Aorta (tissue), 5 donors: ENCODE measurements around the gene TP73. TPM values are rescaled to one million over a fixed set of nuclear protein-coding genes. Genes with fewer than 3 reads are reported as not detected.

Experiments
- ATAC-seq: fragments of 200-7000 bp; cut with Tn5 transposase; one replicate; pipeline ENCODE4 v1.9.1; 2022; ENCODE audit warnings: moderate library complexity; ENCODE audit not compliant: low FRiP score
- DNase-seq, 2 donors: peaks; one replicate each; pipeline ENCODE4 v3.0.0-alpha.2; 2020
- H3K27ac ChIP-seq, 2 donors: one replicate each; pipeline ENCODE4 v1.5.1; 2013; ENCODE audit warnings: low read length in 2 of 2, mild to moderate bottlenecking in 2 of 2, moderate library complexity in 2 of 2, control low read depth in 1 of 2, inconsistent platforms in 1 of 2, low read depth in 1 of 2
- H3K27me3 ChIP-seq, 2 donors: one replicate each; pipeline ENCODE4 v1.6.1; 2013; ENCODE audit warnings: control low read depth in 1 of 2, low read length in 1 of 2, mild to moderate bottlenecking in 1 of 2, moderate library complexity in 1 of 2; ENCODE audit not compliant: insufficient read depth in 2 of 2, control insufficient read depth in 1 of 2
- H3K36me3 ChIP-seq, 2 donors: one replicate each; pipeline ENCODE4 v1.6.1; 2013; ENCODE audit warnings: control low read depth in 1 of 2, low read length in 1 of 2, mild to moderate bottlenecking in 1 of 2; ENCODE audit not compliant: insufficient read depth in 2 of 2, control insufficient read depth in 1 of 2
- H3K4me1 ChIP-seq, 2 donors: one replicate each; pipeline ENCODE4 v1.6.1; 2013; ENCODE audit warnings: low read length in 2 of 2, control low read depth in 1 of 2, mild to moderate bottlenecking in 1 of 2, moderate library complexity in 1 of 2; ENCODE audit not compliant: insufficient read depth in 2 of 2, control insufficient read depth in 1 of 2
- H3K4me3 ChIP-seq, 2 donors: one replicate each; pipeline ENCODE4 v1.5.1; 2013; ENCODE audit warnings: low read length in 2 of 2, control low read depth in 1 of 2, mild to moderate bottlenecking in 1 of 2
- H3K9me3 ChIP-seq: one replicate; pipeline ENCODE4 v1.6.1; 2013; ENCODE audit warnings: mild to moderate bottlenecking, low read length; ENCODE audit not compliant: control insufficient read depth
- WGBS, 2 donors: extraction: QIAGEN DNeasy Blood & Tissue Kit; methylation state at CpG; one replicate each; pipeline ENCODE4 v1.1.7; 2013; 5-methylcytosine and 5-hydroxymethylcytosine counted together
- intact Hi-C, 2 donors: fragments of 100-400 bp; cut with DNase I; formaldehyde crosslinking; loops; one replicate each; pipeline versions ENCODE4 v1.14.2 to v1.15.0; 2022
- polyA plus RNA-seq, 2 donors: library from polyadenylated mRNA; stranded (reverse); fragments of 200-250 nt; gene quantifications; one replicate each; pipeline ENCODE4 v1.2.3, GENCODE V29; 2013
- total RNA-seq, 2 donors: library from RNA; stranded (reverse); fragmentation: NEBNext Ultra II Directional; extraction: Animal tissue kit (Norgen Biotek cat#: 25700); gene quantifications; one replicate each; pipeline ENCODE4 v1.2.1, GENCODE V29; 2021
- donor health status: healthy with polysubstance abuse.
- donor health status: Bipolar disorder and iron deficiency.
- donor health status: DM: no; HTN: no; CAD: no.
- donor health status: DM: no; HTN: no; CAD: no.
- donor health status: DM: yes; HTN: yes; CAD: no.

Gene TP73
- total and polyA plus RNA-seq, 4 donors = 0.18 to 0.38 TPM; not detected in 2

DNA sequence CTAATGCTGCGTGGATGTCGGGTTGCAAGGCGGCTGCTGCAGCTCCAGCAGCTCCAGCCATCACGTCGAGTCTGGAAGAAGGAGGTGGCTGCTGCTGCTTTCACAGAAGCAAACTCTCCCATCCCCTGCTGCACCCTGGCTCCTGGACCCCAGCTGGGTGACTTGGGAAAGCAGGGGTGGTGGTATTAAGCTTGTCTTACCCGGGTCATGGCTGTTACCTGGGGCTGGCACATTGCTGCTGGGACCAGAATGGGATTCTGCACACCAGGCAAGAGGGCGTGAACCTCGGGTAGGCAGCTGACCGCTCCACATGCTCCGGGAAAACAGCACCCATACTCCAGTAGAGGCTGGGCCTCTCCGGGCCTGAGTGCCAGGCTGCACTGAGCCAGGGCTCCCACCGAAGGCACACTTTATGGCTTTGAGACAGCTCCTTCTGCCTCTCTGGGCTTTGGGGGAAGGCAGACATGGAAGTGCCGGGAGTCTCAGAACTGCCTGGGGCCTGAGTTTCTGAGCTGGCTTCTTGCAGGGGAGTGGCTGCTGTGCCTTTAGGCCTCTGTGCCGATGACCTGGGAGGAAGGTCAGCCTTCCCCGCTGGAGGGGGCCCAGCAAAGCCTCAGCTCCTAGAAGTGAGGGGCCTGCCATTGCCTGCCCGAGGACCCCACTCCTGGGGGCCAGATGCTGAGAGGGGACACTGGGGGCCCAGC lies 121.4 kb downstream of the TP73 start:
- 54 to 59% methylated on average over 16 of the region's 16 CpGs for WGBS, 2 donors

DNA sequence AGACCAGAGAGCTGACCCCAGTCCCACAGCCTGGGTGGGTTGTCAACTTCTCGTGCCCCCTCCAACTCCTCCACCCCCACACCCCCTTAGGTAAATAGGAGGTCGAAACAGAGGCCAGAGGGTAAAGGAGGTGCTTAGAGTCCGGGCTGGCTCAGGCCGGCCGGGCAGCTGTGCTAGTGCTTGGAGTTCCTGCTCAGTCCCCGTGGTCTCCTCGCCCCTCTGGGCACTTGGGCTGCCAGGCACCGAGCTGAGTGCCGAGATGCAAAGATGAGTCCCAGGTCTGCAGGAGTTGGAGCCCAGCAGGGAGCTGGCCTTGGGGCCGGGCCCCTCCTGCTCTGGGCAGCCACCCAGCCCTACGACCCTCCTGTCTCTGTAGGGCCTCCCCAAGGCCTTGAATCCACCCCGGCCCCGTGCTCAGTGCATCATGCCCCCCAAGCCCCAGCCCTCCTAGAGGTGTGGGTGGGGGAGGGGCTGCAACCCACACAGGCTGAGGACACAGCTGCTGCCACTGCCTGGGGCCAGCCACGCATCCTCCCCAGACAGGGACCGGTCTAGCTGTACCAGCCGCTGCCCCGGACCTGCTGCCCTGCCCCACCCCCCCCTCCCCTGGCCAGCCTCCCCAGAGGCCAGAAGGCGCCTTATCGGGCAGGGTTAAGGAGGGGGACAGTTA lies 122.1 kb downstream of the TP73 start:
- no peaks in the 10 kb centered on the region for H3K27me3 ChIP-seq
- no peak for DNase-seq
- H3K4me1 ChIP-seq = no peaks in the 10 kb centered on the region
- H3K36me3 ChIP-seq = no peaks in the 10 kb centered on the region
- no peak overlapping the region for H3K4me3 ChIP-seq
- no peaks in the 10 kb centered on the region for H3K9me3 ChIP-seq
- intact Hi-C loops = no loop called here
- ATAC-seq = no peak
- WGBS, 2 donors = 78 to 83% methylated on average over 19 of the region's 19 CpGs
- no peak overlapping the region for H3K27ac ChIP-seq

More for the DNA sequence above, 121.4 kb downstream of the TP73 start:
- Histone ChIP-seq H3K36me3 (no peaks in the 10 kb centered on the region), H3K9me3 (no peaks in the 10 kb centered on the region), H3K27ac (no peak overlapping the region), H3K4me3 (no peak overlapping the region), H3K4me1 (no peaks in the 10 kb centered on the region), H3K27me3 (no peaks in the 10 kb centered on the region)
- intact Hi-C loops = no loop called here
- DNase-seq (no peak), ATAC-seq (no peak)

DNA sequence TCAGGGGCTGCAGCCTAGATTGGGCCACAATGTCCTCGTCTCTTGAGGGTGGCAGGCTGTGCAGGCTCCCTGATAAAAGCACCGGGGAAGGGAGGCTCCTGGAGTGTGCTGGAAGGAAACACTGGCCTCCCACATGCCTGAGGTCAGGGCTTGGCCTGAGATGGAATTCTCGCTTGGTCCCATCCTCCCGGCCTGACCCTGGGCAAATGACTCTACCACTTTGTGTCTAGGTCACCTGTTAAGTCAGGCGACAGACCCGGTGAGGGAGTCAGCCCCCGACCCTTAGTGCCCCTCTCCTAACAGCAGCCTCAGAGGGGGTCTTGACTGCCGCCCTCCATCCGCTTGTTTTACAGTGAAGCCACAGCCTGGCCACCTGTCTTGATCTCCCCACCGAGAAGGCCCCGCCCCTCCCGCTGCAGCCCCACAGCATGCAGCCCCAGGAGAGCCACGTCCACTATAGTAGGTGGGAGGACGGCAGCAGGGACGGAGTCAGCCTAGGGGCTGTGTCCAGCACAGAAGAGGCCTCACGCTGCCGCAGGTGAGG lies 122.7 kb downstream of the TP73 start:
- no peaks in the 10 kb centered on the region for H3K27me3 ChIP-seq
- DNase-seq (peak in 1 of 2 donors; percentile 73), ATAC-seq (no peak)
- H3K9me3 ChIP-seq = no peaks in the 10 kb centered on the region
- H3K36me3 ChIP-seq = peaks cover 0 to 2% of the 10 kb centered on the region in 2 donors
- intact Hi-C loops = no loop called here
- no peak overlapping the region for H3K4me3 ChIP-seq
- no peak overlapping the region for H3K27ac ChIP-seq
- WGBS, 2 donors = 64 to 70% methylated on average over 15 to 17 of the region's 17 CpGs
- no peaks in the 10 kb centered on the region for H3K4me1 ChIP-seq

DNA sequence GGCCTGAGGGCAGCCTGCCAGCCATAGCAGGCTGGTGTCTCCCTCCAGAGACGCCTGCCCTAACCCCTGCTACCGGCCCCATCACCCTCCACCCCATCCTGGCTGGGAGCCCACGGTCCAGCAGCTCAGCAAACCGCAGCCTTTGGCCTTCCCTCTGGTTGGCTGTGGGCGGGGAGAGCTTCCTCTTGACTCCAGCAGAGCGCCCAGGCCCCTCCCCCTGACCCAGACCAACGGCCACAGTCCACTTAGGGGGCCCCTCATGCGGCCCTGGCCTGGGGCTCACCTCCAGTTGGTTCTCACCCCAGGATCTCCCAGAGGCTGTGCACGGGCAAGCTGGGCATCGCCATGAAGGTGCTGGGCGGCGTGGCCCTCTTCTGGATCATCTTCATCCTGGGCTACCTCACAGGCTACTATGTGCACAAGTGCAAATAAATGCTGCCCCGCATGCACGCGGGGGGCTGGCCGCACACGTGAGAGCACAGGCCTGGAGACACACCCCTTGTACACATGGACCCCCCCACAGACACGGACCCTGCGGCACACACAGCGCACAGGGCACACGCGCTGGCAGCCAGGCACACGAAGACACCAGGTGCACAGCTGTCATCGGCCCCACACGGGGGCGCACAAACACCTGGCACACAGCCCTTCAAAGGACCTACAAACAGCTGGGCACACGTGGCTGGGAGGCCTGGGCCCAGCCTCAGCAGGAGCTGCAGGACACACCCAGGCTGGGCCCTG lies 123.3 kb downstream of the TP73 start:
- WGBS, 2 donors = 51 to 54% methylated on average over 27 of the region's 27 CpGs
- no peak overlapping the region for H3K4me3 ChIP-seq
- ATAC-seq (no peak), DNase-seq (peak in 1 of 2 donors; percentile 71)
- no peaks in the 10 kb centered on the region for H3K9me3 ChIP-seq
- no peak overlapping the region for H3K27ac ChIP-seq
- intact Hi-C loops = no loop called here
- peaks cover 0 to 2% of the 10 kb centered on the region in 2 donors for H3K36me3 ChIP-seq
- no peaks in the 10 kb centered on the region for H3K4me1 ChIP-seq
- no peaks in the 10 kb centered on the region for H3K27me3 ChIP-seq

DNA sequence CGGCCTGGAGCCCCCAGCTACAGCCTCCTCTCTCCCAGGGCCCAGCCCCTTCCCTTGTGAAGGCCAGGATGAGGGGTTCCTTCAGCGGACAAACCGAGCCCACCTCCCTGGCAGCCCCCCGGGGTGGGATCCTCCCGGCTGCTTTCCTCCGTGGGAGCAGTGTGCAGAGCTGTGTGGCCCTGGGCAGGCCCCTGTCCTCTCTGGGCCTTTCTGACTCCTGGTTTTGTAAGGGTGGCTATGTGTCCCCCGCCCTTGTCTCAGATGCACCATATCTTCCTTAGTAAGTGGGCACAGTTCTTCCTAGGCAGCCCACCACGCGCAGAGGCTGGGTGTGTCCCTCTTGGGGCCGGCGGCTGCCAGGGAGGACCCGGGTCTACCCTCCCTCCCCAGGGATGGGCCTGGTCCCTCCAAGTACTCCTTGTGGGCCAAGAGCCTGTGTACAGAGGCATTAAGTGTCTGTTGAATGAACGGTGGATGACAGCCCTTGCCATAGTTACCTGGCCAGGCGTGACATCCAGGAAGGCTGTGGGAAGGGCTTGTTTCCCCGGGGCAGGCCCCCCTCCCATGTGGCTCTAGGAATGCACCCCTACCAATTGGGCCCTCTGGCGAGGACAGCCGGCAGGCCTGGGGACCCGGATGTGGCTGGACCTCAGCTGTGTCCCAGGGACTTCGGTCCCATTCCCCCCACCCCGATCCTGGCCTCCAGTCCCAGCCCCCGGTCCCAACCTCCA lies 124.1 kb downstream of the TP73 start:
- ATAC-seq (no peak), DNase-seq (no peak)
- Histone ChIP-seq H3K27ac (no peak overlapping the region), H3K4me1 (no peaks in the 10 kb centered on the region), H3K9me3 (no peaks in the 10 kb centered on the region), H3K27me3 (no peaks in the 10 kb centered on the region), H3K36me3 (peaks cover 0 to 4% of the 10 kb centered on the region in 2 donors), H3K4me3 (no peak overlapping the region)
- WGBS, 2 donors = 74 to 77% methylated on average over 21 of the region's 21 CpGs
- intact Hi-C loops = no loop called here

DNA sequence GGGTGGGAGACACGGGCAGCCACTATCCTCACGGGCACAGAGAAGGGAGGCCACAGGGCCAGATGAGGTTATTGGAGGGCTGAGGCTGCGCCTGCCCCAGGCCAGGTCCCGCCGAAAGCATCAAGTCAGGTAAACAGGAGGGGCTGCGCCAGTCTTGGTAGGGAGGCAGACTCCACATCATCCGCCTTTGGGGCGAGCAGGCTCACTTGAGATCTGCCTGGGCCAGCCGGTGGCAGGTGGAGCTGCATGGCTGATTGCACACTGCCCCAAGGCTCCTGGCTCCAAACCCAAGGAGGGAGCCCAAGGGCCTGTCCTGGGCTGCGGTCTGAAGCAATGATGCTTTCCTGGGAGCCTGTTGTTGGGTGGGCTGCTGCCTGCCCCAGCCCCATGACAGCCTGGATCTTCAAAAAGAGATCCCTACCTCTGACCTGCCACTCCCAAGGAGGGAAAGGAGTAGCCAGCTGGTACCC lies 124.8 kb downstream of the TP73 start:
- H3K9me3 ChIP-seq = no peaks in the 10 kb centered on the region
- 77 to 82% methylated on average over 10 of the region's 10 CpGs for WGBS, 2 donors
- DNase-seq (no peak), ATAC-seq (no peak)
- H3K4me1 ChIP-seq = no peaks in the 10 kb centered on the region
- no peak overlapping the region for H3K27ac ChIP-seq
- no peak overlapping the region for H3K4me3 ChIP-seq
- H3K27me3 ChIP-seq = no peaks in the 10 kb centered on the region
- intact Hi-C loops = no loop called here
- peaks cover 0 to 6% of the 10 kb centered on the region in 2 donors for H3K36me3 ChIP-seq

DNA sequence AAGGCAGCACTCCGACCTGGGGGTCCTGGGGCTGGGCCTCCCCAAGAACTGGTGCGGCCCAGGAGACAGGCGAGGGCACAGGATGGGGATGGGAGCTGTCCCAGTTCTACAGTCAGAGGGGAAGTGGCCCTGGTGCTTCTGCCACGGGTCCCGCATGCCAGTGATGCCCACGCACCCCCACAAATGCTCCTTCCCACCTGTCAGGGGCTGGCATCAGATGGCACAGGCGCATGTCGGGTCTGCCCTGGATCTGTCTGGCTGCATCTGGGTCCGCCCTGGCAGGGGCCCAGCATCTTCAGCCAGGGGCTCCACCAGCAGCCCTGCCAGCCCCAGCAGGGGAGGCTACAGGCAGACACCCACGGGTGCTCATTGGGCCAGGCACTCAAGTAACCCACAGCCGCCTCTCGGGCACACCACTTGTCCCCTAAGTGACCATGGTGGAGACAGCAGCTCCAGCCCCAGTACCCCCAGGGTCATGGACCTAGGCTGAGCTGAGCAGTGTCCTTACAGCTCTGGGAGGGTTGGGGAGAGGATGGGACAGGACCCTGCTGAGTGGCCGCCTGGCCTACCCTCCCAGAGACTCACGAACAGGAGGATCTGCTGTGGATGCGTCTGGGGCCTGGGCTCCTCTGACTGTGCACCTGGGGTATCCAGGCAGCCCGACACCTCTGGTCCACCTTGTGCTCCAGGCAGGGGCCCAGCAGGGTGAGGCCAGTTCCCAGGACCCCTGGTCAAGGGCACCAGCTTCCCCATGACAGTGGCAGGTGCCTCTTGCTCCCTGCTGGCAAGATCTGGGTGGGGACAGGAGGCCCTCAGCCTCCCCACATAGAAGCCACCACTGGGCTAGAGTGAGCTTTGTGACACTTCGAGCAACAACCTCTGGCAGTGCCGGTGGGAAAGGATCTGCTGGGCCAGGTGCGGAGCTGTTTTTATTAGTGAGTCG lies 125.6 kb downstream of the TP73 start:
- WGBS, 2 donors = 72 to 82% methylated on average over 18 to 20 of the region's 20 CpGs
- H3K36me3 ChIP-seq = peaks cover 0 to 8% of the 10 kb centered on the region in 2 donors
- no peak for ATAC-seq
- H3K27me3 ChIP-seq = no peaks in the 10 kb centered on the region
- no peak overlapping the region for H3K27ac ChIP-seq
- no peaks in the 10 kb centered on the region for H3K9me3 ChIP-seq
- no peak for DNase-seq
- H3K4me1 ChIP-seq = no peaks in the 10 kb centered on the region
- intact Hi-C loops = no loop called here
- no peak overlapping the region for H3K4me3 ChIP-seq
